ENCODE measurements around the gene TMEM115.

The TMEM115 gene

GRCh38 chr3:50351323-50351697 is 8.0 kb downstream of the TMEM115 start:
- no peak for DNase-seq

DNA sequence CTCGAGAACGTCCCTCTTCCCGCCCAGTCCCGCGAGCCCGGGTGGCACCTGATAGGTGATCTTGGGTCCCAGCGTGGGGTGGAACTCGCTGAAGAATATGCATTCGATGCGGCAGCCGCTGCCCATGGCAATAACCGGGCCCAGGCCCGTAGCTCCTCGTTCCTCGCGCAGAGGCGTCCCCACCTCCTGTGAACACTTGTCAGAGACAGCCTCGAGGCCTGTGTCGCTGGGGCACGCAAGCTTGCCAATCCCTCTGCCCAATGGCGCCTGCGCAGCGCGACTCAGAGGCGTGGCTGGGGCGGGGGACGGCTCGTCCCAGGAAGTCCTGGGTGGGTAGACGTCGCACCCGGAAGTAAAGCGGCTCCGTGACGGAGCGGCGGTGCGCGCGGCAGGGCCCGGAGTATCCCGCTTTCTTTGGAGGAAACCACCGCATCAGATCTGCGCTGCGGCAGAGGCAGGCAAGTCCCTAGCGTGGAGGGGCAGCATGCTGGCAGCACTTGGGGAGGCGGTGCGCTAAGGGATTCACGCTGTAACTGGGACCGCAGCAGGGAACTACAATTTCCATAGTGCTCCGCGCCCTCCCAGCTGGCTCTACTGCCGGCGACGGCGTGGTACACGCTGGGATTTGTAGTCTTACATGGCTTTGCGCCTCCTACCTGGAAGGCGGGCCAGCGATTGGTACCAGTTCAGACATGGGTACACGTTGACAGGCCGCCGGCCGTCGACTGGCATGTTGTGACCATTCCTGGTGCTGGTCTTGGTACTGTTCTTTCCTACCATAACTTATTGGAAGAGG is 8.6 kb downstream of the TMEM115 start, which contains the start of the genes CYB561D2 and NPRL2:
CYB561D2 (plus strand) TSS at position 336 of the 796 bp plus-strand sequence. CDS start 572 bp downstream, outside the sequence.
NPRL2 (minus strand) TSS at position 249 of the 796 bp plus-strand sequence; CDS start at position 126, 123 bp downstream.
- peak; percentile 98 to 99 (median 99) for DNase-seq

- DNase-seq: no peak
Observed at GRCh38 chr3:50350213-50350526, 9.2 kb downstream of the TMEM115 start.

DNA sequence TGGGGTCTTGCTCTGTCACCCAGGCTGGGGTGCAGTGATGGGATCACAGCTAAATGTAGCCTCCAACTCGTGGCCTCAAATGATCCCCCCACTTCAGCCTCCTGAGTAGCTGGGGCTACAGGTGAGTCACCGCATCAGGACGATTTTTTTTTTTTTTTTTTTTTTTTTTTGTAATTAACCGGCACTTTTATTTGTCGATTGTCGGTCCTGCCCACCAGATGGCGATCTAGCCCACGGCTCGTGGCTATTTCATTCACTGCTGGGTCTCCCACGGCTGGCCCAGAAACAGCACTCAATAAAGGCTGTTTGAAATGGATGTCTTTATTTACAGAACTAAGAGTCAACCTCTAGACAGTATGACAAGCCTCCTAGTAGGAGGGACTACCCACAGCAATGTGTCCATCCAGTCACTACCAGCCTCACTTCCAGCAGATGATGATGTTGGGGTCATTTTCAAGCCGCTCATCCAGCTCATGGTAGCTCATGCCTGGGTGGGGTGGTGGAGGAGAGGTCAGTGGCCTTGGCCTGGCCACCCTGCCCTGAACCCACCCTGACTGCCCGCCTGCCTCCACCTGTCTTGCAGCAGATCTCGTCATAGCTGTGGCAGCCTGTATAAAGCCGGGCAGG is 12.0 kb downstream of the TMEM115 start:
- DNase-seq: peak; percentile 61 to 78 (median 71)

GRCh38 chr3:50345586-50346234 is 13.6 kb downstream of the TMEM115 start, which contains the start of gene ZMYND10:
ZMYND10 (minus strand) TSS chr3:50345732; CDS start chr3:50345579, 153 bp downstream.
- DNase-seq: peak; percentile 59 to 80 (median 72)

DNA sequence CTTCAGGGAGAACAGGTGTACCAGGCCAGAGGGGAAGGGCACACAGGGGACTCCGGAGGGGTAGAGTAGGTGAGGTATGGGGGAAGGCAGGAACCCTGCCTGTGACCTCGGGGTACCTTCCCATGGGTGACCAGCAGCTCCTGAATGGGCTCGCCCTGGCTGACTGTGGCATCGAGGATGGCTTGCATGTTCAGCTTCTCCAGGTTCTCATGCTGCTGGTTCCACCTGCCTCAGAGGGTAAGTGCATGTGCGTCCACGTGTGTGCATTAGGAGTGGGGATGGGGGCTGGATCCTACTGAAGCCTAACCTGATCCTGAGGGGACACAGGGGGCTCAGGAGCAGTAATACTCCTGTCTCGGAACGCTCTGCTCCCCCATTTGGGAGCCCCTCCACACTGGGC is 14.3 kb downstream of the TMEM115 start:
- no peak for DNase-seq

- no peak for DNase-seq
Observed at GRCh38 chr3:50342813-50343633, 16.3 kb downstream of the TMEM115 start.

DNA sequence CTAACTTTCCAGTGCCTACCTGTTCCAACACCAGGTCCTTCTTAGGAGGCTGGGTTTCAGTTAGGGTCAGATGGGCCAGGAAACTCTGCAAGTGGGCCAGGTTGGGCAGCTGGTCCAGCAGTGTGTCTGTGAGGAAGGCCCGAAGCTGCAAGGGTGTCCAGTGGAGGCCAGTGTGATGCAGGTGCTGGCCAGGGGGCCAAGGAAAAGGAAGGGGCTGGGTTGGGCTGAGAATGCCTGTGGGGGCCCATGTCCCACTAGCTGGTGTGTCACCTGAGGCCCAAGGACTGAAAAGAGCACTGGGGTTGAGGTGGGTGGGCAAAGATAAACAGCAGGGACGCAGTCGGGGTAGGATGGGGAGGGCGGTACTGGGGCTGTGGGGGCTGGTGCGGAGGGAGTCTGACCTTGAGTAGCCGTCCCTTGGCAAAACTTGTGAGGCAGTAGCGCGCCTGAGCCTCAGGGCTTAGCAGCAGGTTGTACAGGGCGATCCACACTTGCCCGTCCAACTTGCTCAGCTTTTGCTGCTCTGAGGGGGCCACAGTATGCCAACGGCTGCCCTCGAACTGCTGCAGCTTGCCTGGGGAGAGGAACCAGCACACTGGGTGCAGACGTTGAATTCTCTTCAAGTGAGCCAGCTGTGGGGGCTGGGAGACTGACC is 17.2 kb downstream of the TMEM115 start:
- DNase-seq: no peak

DNA sequence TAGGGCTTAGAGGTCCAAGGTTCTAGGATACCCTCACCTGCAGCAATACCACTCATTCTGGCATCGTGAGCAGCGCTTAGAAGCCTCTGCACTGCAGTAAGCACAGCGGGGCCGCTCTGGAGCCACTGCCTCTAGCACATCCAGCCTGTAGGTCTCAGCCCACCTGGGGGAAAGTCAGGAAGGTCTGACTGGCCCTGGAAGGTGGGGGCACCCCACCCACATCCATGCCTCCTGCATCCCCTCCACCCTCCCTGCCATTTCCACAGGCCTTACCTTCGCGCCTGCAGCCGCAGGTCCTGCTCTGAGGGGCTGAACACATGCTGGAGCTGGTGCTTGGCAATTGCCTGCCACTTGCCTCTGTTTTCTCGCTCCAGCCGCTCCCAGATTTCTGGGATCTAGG is 17.8 kb downstream of the TMEM115 start:
- DNase-seq: no peak

- peak; percentile 39 to 87 (median 56) for DNase-seq
Observed at GRCh38 chr3:50340448-50341329, 18.6 kb downstream of the TMEM115 start, which contains the start of gene RASSF1. RASSF1 (minus strand) TSS chr3:50340836; CDS start chr3:50340805, 31 bp downstream.

- DNase-seq: no peak
Observed at GRCh38 chr3:50340147-50340447, 19.2 kb downstream of the TMEM115 start.

- DNase-seq: no peak
Observed at GRCh38 chr3:50339485-50340146, 19.7 kb downstream of the TMEM115 start.

- DNase-seq: no peak
Observed at GRCh38 chr3:50338965-50339364, 20.4 kb downstream of the TMEM115 start.

- peak; percentile 86 to 99 (median 89) for DNase-seq
Observed at GRCh38 chr3:50337175-50337861, 22.0 kb downstream of the TMEM115 start.

DNA sequence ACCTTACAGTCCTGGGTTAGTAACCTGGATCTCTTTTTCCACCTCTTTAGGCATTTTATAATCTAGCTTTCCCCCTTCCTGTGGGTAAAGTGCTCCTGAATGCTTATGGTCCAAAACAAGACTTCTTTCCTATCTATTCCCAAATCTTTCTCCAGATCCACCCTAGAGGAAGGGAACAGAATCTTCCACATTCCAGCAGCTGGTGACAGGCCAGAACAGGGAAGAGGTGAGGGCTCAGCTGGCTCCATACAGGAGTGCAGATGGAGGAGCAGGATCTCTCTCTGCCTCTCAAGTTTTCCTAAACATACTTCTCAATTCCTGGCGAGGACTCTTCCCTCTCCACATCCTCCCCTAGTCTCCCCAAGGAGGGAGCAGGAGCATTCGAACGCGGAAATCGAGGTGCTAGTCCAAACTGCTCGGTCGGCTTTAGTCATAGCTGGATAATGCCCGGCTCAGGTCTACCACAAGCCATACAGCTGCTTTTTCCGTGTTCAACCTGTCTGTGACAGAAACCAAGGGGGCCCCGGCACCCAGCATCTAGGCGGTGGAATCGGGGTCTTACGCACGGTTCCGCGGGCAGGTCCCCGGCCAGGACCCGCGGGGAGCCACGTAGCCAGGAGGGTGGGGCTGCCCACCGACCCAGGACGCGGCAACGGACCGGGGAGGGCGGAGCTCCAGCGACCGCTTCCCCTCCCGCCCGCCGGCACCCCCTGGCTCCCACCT is 22.7 kb downstream of the TMEM115 start:
- DNase-seq: no peak

- DNase-seq: no peak
Observed at GRCh38 chr3:50334339-50335075, 24.8 kb downstream of the TMEM115 start.

GRCh38 chr3:50333744-50334328 is 25.5 kb downstream of the TMEM115 start:
- DNase-seq: no peak

DNA sequence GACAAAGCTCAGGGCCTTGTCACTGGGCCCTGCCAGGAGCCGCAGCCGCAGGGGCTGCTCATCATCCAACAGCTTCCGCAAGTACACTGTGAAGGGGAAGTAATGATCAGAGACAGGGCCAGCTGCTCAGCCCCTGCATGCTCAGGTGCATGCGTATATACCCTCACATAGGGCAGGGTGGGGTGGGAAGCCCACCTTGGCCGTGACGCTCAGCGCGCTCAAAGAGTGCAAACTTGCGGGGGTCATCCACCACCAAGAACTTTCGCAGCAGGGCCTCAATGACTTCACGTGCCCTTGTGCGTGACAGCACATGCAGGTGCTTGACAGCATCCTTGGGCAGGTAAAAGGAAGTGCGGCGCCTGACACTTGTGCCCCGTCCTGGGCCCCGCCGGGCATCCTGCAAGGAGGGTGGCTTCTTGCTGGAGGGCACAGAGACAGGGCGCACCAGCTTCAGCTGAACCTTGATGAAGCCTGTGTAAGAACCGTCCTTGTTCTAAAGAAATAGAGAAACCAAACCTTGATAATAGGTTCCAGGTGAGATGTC is 27.9 kb downstream of the TMEM115 start:
- DNase-seq: no peak
